Lung (tissue), 12 donors: ENCODE data around the gene MYL12A. TPM values are rescaled to one million over a fixed set of nuclear protein-coding genes. Genes with fewer than 3 reads are reported as not detected.

Source experiments
- ATAC-seq: fragments of 200-7000 bp; cut with Tn5 transposase; one replicate; pipeline ENCODE4 v1.9.1; 2020; ENCODE audit warnings: moderate number of reproducible peaks; ENCODE audit not compliant: insufficient read depth, low FRiP score
- DNase-seq, 3 donors: peaks; one replicate each; pipeline ENCODE4 v3.0.0-alpha.2; 2013 to 2017
- H3K27ac ChIP-seq, 2 donors: one replicate each; pipeline ENCODE4 v1.5.1; 2013; ENCODE audit warnings: mild to moderate bottlenecking in 2 of 2, moderate library complexity in 2 of 2, control low read depth in 1 of 2, inconsistent platforms in 1 of 2, low read depth in 1 of 2, low read length in 1 of 2
- H3K27me3 ChIP-seq, 3 donors: one replicate each; pipeline ENCODE4 v1.5.1; 2013; ENCODE audit warnings: low read length in 2 of 3; ENCODE audit not compliant: control insufficient read depth in 3 of 3, insufficient read depth in 3 of 3
- H3K36me3 ChIP-seq, 4 donors: one replicate each; pipeline ENCODE4 v1.5.1; 2013; ENCODE audit warnings: low read length in 4 of 4, mild to moderate bottlenecking in 1 of 4, moderate library complexity in 1 of 4; ENCODE audit not compliant: control insufficient read depth in 4 of 4, insufficient read depth in 4 of 4
- H3K4me1 ChIP-seq, 5 donors: one replicate each; pipeline ENCODE4 v1.5.1; 2013; ENCODE audit warnings: low read length in 5 of 5, mild to moderate bottlenecking in 2 of 5, moderate library complexity in 1 of 5; ENCODE audit not compliant: control insufficient read depth in 5 of 5, insufficient read depth in 5 of 5
- H3K4me3 ChIP-seq: one replicate; pipeline ENCODE4 v1.5.1; 2013; ENCODE audit warnings: mild to moderate bottlenecking, control low read depth, moderate library complexity
- H3K9ac ChIP-seq, 2 donors: one replicate each; pipeline ENCODE4 v1.5.1; 2013; ENCODE audit warnings: low read length in 2 of 2, control low read depth in 1 of 2; ENCODE audit not compliant: insufficient read depth in 1 of 2
- H3K9me3 ChIP-seq, 4 donors: one replicate each; pipeline ENCODE4 v1.5.1; 2013; ENCODE audit warnings: low read length in 3 of 4, mild to moderate bottlenecking in 1 of 4, moderate library complexity in 1 of 4; ENCODE audit not compliant: control insufficient read depth in 4 of 4, insufficient read depth in 3 of 4
- WGBS, 2 donors: extraction: QIAGEN DNeasy Blood & Tissue Kit; methylation state at CpG; one replicate each; pipeline ENCODE4 v1.1.7; 2013; 5-methylcytosine and 5-hydroxymethylcytosine counted together
- polyA plus RNA-seq, 2 donors: library from polyadenylated mRNA; stranded (reverse); fragments of 200-250 nt; gene quantifications; one replicate each; pipeline ENCODE4 v1.2.1, GENCODE V29; 2013
- total RNA-seq, 2 donors: library from RNA; depleted of rRNA in 1 of 2; stranded (reverse); fragments of >200 nt in 1 of 2; gene quantifications; one replicate each; pipeline ENCODE4 v1.2.1, GENCODE V29; 2014 to 2021
- TF ChIP-seq, protein P1 (sequence below): IDR thresholded peaks from 2 replicates; pipeline ENCODE4 v1.5.1; 2012; ENCODE audit warnings: mild to moderate bottlenecking; ENCODE audit errors: control extremely low read depth, extremely low read depth
- donor health status: control.
- donor health status: control.
- donor health status: Bipolar disorder and iron deficiency.
- donor health status: healthy.
- donor health status: DM: yes; HTN: yes; CAD: no.

Gene MYL12A
- total and polyA plus RNA-seq, 4 donors, result 321 to 796 (median 491) TPM

- Histone ChIP-seq H3K9me3 (no peaks in the 10 kb centered on the region), H3K36me3 (peaks cover 0 to 4% (median 0%) of the 10 kb centered on the region in 4 donors), H3K4me1 (peaks cover 0 to 15% (median 0%) of the 10 kb centered on the region in 5 donors), H3K4me3 (no peak overlapping the region), H3K27ac (peak overlapping the region in 1 of 2 donors; percentile 54), H3K27me3 (no peaks in the 10 kb centered on the region), H3K9ac (no peak overlapping the region)
- 97% methylated on average over 36 of the region's 36 CpGs for WGBS, 2 donors
- DNase-seq (no peak), ATAC-seq (no peak)
- TF ChIP-seq, protein P1, sequence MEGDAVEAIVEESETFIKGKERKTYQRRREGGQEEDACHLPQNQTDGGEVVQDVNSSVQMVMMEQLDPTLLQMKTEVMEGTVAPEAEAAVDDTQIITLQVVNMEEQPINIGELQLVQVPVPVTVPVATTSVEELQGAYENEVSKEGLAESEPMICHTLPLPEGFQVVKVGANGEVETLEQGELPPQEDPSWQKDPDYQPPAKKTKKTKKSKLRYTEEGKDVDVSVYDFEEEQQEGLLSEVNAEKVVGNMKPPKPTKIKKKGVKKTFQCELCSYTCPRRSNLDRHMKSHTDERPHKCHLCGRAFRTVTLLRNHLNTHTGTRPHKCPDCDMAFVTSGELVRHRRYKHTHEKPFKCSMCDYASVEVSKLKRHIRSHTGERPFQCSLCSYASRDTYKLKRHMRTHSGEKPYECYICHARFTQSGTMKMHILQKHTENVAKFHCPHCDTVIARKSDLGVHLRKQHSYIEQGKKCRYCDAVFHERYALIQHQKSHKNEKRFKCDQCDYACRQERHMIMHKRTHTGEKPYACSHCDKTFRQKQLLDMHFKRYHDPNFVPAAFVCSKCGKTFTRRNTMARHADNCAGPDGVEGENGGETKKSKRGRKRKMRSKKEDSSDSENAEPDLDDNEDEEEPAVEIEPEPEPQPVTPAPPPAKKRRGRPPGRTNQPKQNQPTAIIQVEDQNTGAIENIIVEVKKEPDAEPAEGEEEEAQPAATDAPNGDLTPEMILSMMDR, result no peak
Measured at GRCh38 chr18:3214855-3215637, 32.6 kb upstream of the MYL12A start.

DNA sequence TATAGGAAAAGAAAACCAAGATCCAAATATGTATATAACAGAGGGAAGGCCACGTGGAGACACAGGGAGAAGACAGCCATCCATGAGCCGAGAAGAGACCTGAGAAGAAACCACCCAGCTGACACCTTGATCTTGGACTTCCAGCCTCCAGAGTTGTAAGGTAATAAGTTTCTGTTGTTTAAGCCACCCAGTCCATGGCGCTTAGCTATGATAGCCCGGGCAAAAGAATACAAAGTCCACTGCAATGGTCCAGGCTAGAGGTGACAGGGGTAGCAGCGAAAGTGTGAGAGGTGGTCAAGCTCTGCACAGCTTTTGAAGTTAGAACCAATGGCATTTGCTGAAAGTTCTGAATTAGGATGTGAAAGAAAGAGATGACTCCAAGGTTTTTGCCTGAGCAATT, 30.6 kb upstream of the MYL12A start:
- ATAC-seq, result no peak
- H3K9ac ChIP-seq, result no peak overlapping the region
- WGBS, 2 donors, result 76 to 78% methylated on average over 5 of the region's 5 CpGs
- no peaks in the 10 kb centered on the region for H3K9me3 ChIP-seq
- no peak overlapping the region for H3K4me3 ChIP-seq
- peak overlapping the region in 1 of 2 donors; percentile 83 for H3K27ac ChIP-seq
- no peak for DNase-seq
- H3K4me1 ChIP-seq, result peaks cover 0 to 17% (median 0%) of the 10 kb centered on the region in 5 donors
- TF ChIP-seq, protein P1, result no peak
- no peaks in the 10 kb centered on the region for H3K27me3 ChIP-seq
- no peaks in the 10 kb centered on the region for H3K36me3 ChIP-seq

DNA sequence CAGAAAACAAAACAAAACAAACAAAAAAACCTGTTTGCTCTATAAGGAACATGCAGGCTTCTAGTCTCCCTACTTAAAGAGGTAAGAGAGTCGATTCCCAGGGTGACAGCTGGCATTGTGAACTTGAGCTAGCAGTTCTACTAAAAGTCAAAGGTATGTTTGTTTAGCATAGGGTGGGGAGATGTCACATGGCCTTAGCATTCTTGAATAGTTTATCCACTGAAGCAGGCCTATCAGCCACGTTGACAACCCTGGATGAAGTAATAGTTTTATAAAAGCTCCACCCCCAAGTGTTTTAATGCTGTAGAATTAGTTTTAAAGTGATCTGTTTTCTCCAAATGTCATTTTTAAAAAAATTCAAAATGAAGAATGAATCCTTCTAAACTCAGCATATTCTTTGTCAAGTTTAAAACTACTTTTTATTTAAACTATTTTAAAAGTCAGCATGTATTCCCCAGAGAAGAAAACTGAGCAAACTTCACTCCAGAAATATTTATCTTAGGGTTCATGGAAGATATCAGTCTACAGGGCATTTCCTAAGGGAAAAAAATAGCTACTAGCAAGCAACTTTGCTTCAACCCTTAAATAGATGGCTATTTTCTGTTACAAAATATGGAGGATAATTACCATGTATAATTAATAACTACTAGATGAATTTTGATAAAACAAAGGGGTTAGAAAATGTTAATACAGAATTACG, 29.5 kb upstream of the MYL12A start:
- H3K9ac ChIP-seq, result no peak overlapping the region
- H3K27ac ChIP-seq, result peak overlapping the region in 1 of 2 donors; percentile 83
- H3K4me1 ChIP-seq, result peaks cover 0 to 12% (median 0%) of the 10 kb centered on the region in 5 donors
- H3K27me3 ChIP-seq, result no peaks in the 10 kb centered on the region
- peak in 2 of 3 donors; percentile 18 to 51 for DNase-seq
- no peaks in the 10 kb centered on the region for H3K36me3 ChIP-seq
- no peak overlapping the region for H3K4me3 ChIP-seq
- no peaks in the 10 kb centered on the region for H3K9me3 ChIP-seq
- 55 to 64% methylated on average over 3 of the region's 3 CpGs for WGBS, 2 donors
- TF ChIP-seq, protein P1, result no peak
- ATAC-seq, result no peak
